ENCODE measurements around the gene FLT3LG. TPM values are rescaled to one million over a fixed set of nuclear protein-coding genes. Genes with fewer than 3 reads are reported as not detected.
"Not testable (repeated sequence)": the region's sequence is repeated elsewhere in the genome, so short reads cannot be mapped to it uniquely, and the experiment has no call there.

FLT3LG gene
- total and polyA plus RNA-seq, 2 experiments from 2014 or later = 0.86 to 2.0 TPM

- no peaks in the 10 kb centered on the region for H3K36me3 ChIP-seq
- no peaks in the 10 kb centered on the region for H3K9me3 ChIP-seq (ENCODE audit: low read depth)
- H3K27me3 ChIP-seq = no peaks in the 10 kb centered on the region
- H3K4me1 ChIP-seq (ENCODE audit: low read depth) = no peaks in the 10 kb centered on the region
- peak; percentile 66 to 70 for DNase-seq (ENCODE audit: low read depth in 1 of 2, low spot score in 1 of 2)
- H3K27ac ChIP-seq = no peak overlapping the region
- no peak overlapping the region for H3K4me3 ChIP-seq
- TF ChIP-seq, protein P1, sequence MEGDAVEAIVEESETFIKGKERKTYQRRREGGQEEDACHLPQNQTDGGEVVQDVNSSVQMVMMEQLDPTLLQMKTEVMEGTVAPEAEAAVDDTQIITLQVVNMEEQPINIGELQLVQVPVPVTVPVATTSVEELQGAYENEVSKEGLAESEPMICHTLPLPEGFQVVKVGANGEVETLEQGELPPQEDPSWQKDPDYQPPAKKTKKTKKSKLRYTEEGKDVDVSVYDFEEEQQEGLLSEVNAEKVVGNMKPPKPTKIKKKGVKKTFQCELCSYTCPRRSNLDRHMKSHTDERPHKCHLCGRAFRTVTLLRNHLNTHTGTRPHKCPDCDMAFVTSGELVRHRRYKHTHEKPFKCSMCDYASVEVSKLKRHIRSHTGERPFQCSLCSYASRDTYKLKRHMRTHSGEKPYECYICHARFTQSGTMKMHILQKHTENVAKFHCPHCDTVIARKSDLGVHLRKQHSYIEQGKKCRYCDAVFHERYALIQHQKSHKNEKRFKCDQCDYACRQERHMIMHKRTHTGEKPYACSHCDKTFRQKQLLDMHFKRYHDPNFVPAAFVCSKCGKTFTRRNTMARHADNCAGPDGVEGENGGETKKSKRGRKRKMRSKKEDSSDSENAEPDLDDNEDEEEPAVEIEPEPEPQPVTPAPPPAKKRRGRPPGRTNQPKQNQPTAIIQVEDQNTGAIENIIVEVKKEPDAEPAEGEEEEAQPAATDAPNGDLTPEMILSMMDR (IDR thresholded peaks at IDR 0.05; ENCODE audit: low read depth, low read length) = no peak
Observed at GRCh38 chr19:49468746-49469447, 5.1 kb upstream of the FLT3LG start.

- H3K9me3 ChIP-seq (ENCODE audit: low read depth) = no peaks in the 10 kb centered on the region
- TF ChIP-seq, protein P1 (IDR thresholded peaks at IDR 0.05; ENCODE audit: low read depth, low read length) = no peak
- no peaks in the 10 kb centered on the region for H3K36me3 ChIP-seq
- H3K27me3 ChIP-seq = no peaks in the 10 kb centered on the region
- H3K4me3 ChIP-seq = no peak overlapping the region
- DNase-seq (ENCODE audit: low read depth in 1 of 2, low spot score in 1 of 2) = no peak
- H3K4me1 ChIP-seq (ENCODE audit: low read depth) = no peaks in the 10 kb centered on the region
- H3K27ac ChIP-seq = no peak overlapping the region
Observed at GRCh38 chr19:49469828-49470614, 4.0 kb upstream of the FLT3LG start.

- H3K27ac ChIP-seq = no peak overlapping the region
- H3K4me3 ChIP-seq = no peak overlapping the region
- no peaks in the 10 kb centered on the region for H3K27me3 ChIP-seq
- TF ChIP-seq, protein P1 (IDR thresholded peaks at IDR 0.05; ENCODE audit: low read depth, low read length) = no peak
- H3K4me1 ChIP-seq (ENCODE audit: low read depth) = no peaks in the 10 kb centered on the region
- DNase-seq (ENCODE audit: low read depth in 1 of 2, low spot score in 1 of 2) = no peak
- H3K9me3 ChIP-seq (ENCODE audit: low read depth) = no peaks in the 10 kb centered on the region
- no peaks in the 10 kb centered on the region for H3K36me3 ChIP-seq
Observed at GRCh38 chr19:49470615-49470978, 3.4 kb upstream of the FLT3LG start.

DNA sequence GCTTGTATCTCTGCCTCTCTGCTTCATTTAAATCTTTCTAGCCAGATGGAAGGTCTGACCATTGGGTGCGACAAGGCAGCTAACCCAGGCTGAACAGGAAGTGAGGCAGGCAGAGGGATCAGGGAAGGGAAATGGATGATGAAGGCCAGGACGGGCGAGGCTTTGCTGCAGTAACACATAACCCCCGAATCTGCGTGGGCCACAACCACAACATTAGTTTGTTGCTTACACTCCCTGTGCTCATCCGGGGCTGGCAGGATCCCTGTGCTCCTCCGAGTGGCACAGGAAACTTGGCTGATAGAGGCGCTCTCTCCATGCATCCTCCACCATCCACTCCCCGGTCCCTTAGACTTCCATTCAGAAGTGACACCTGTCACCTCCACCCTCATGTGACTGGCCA, 1.1 kb upstream of the FLT3LG start:
- H3K36me3 ChIP-seq = no peaks in the 10 kb centered on the region
- no peaks in the 10 kb centered on the region for H3K27me3 ChIP-seq
- H3K27ac ChIP-seq = no peak overlapping the region
- H3K4me1 ChIP-seq (ENCODE audit: low read depth) = no peaks in the 10 kb centered on the region
- H3K4me3 ChIP-seq = no peak overlapping the region
- H3K9me3 ChIP-seq (ENCODE audit: low read depth) = no peaks in the 10 kb centered on the region
- TF ChIP-seq, protein P1 (IDR thresholded peaks at IDR 0.05; ENCODE audit: low read depth, low read length) = no peak
- no peak for DNase-seq (ENCODE audit: low read depth in 1 of 2, low spot score in 1 of 2)

DNA sequence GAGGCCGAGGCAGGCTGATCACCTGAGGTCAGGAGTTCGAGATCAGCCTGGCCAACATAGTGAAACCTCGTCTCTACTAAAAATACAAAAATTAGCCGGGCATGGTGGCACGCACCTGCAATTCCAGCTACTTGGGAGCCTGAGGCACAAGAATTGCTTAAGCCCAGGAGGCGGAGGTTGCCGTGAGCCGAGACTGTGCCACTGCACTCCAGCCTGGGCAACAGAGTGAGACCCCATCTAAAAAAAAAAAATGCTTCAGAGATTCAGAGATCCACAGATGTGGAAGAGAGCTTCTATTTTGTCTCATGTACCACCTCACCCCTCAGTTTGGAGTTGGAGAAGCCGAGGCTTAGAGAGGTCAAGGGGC, 531 bp upstream of the FLT3LG start:
- H3K4me1 ChIP-seq (ENCODE audit: low read depth); H3K27ac ChIP-seq; H3K9me3 ChIP-seq (ENCODE audit: low read depth); H3K4me3 ChIP-seq; H3K36me3 ChIP-seq; DNase-seq (ENCODE audit: low read depth in 1 of 2, low spot score in 1 of 2); H3K27me3 ChIP-seq: not testable (repeated sequence)

DNA sequence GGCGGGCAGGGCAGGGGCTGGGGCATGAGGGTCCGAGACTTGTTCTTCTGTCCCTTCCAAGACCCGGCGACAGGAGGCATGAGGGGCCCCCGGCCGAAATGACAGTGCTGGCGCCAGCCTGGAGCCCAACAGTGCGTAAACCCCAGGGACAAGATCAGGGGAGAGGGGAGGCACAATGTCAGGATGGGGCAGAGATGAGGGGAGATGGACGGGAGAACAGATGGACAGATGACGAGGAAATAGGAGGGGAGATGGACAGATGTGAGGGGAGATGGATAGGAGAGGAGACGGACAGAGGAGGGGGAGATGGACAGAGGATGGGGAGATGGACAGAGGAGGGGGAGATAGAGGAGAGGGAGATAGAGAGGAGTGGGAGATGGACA, 518 bp downstream of the FLT3LG start:
- Histone ChIP-seq H3K27me3 (no peaks in the 10 kb centered on the region), H3K9me3 (ENCODE audit: low read depth) (no peaks in the 10 kb centered on the region), H3K4me1 (ENCODE audit: low read depth) (no peaks in the 10 kb centered on the region), H3K4me3 (no peak overlapping the region), H3K36me3 (no peaks in the 10 kb centered on the region), H3K27ac (no peak overlapping the region)
- DNase-seq (ENCODE audit: low read depth in 1 of 2, low spot score in 1 of 2) = no peak
- TF ChIP-seq, protein P1 (IDR thresholded peaks at IDR 0.05; ENCODE audit: low read depth, low read length) = no peak

Data from cardiac muscle cell (in vitro differentiated cells and primary cell).